ENCODE data around the gene B3GNT9.

B3GNT9 gene

DNA sequence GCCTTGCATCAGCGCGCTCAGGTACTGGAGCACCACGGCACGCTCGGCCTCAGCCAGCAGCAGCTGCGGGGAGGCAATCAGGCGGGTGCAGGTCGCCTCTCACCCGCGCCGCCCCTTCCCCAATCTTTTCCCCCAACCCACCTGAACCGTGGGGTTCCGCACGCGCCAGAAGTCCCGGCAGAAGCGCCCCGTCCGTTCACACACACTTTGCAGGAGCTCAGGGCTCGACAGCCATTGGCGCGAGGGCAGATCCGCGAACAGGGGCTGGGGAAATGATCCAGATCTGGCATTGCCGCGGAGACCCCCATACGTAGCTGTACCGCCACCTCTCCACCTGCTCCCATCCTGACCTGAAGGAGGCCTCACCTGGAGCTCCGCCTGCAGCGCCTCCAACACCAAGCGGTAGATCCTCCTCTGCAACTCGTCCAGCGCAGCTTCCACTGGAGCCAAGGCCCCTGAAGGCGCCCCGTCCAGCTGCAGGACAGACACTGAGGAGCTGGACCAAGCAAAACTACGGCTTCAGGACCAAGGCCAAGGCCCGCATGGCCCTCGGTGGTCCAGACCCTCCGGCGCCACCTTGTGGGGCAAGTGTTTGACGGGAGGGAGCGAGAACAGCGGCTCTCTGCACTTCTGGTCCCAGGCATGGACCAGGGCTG, 34.3 kb upstream of the B3GNT9 start:
- peak; percentile 87 for DNase-seq

DNA sequence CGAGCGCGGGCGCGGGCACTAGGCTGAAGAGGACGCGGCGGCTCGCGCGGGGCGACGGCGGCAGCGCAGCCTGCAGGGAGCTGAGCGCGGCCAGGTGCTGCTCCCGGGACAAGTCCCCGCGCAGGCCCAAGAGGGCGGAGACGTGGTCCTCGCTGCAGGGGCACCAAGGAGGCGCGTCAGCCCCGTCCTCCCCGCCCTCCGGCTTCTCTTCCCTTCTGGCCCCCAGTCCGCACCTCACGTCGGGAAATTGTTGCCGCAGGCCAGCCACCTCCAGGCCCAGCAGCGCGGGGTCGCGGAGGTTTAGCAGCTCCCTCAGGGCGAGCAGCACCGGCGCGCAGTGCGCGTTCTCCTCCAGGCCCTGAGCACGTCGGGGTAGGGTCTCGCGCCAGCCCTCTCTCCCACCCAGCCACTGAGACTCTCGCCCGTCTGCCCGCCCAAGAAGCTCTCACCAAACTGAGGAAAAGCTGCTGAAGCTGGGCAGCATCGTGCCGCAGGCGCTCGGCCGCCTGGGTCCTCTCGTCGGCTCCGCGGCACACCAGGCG, 33.7 kb upstream of the B3GNT9 start:
- no peak for DNase-seq

GRCh38 chr16:67183627-67184452, 33.0 kb upstream of the B3GNT9 start, which contains the start of gene MATCAP1:
MATCAP1 (minus strand) TSS chr16:67183963; CDS start chr16:67180610, 3,353 bp downstream.
- peak; percentile 90 for DNase-seq

GRCh38 chr16:67183284-67183626, 32.5 kb upstream of the B3GNT9 start:
- DNase-seq = no peak

DNA sequence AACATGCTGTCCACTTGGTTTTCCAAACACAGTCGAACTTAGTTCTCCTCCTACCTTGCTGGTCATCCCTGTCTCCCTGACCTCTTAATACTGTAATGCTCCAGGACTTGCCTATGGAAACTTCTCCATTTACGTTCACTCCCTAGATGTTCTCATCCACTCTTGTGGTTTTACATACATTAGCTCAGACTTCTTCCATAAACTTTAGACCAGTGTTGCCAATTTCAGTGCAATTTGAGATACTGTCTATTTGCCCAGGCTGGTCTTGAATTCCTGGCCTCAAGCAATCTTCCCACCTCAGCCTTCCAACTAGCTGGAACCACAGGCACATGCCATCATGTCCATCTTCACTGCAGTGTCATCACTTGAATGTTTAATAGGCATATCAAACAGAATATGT, 31.5 kb upstream of the B3GNT9 start:
- no peak for DNase-seq

- no peak for DNase-seq
Observed at GRCh38 chr16:67181346-67181745, 30.5 kb upstream of the B3GNT9 start.

DNA sequence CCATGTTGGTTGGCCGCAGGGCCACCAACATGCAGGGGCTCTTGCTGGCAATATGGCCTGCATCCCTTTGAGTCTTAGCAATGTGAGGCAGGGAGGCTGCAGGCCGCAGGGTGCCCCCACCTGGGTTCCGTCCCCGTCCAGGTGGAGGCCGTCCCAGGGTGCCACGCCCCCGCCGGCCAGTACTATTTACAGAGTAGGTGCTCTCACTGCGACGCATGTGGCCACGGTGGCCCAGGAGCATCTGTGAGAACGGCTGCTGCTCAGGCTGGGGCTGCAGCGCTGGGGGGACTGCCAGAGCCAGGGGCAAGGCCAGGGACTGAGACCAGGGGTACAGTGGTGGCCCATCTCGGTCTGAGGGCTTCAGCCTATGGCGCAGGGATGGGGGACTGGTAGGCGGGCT, 29.4 kb upstream of the B3GNT9 start:
- DNase-seq = no peak

GRCh38 chr16:67179421-67180080, 28.8 kb upstream of the B3GNT9 start:
- no peak for DNase-seq

DNA sequence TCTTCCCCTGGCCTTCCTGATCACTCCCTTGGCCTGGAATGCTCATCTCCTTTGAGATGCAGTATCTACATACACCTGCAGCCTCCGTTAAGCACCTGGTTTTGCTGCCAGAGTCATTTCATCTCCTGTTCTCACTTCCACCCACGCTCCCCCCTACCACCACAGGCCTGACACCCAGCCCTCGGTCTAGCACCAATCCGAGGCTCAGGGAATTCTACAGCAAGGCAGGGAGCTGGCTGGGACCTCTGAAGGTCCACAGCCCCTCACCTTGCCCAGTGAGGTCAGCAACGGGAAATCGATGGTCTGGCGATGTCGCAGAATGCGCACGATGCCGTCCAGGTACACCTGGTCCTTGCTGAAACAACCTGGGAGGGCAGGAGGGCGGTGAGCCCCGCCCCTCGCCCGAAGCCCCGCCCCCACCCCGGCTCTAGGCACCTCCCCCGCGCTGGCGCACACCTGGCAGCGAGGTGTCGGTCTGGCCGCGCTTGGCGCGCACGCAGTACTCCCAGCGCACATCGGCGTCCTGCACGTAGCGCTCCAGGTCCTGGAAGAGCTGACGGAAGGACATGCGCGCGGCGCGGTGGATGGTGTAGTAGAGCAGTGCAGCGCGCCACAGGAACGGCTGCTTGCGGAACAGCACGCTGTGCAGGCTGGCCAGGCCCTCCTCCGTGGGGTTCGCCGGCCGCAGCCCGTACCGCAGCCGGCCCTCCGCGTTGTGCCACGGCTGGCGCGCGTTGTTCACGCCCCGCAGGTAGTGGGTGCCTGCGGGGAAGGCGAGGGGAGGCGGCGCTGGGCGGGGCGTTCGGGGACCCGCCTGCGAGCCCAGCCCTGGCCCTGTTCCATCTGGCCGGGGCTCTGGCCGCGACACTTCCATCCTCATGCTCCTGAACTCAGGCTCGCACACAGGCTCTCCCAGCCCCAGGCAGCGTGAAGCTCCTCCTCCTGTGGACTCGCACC, 27.2 kb upstream of the B3GNT9 start:
- peak; percentile 70 for DNase-seq

DNA sequence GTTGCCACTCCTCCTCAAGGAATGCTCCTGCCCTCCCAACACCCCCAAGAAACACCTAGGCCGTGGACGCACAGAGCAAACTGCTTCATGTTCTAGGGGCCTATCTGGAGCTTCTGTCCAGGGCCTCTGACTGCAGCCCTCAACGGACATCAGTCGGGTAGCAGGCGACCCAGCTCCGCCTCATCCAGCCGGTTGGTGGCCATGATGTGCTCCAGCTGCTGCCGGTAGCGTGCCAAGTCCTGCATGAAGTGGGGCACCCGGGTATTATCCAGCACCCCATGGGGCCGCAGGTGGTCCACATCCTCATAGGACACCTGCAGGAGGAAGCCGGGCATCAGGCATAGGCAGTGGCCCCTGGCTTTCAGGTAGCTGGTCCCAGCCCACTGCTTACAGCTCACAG, 25.9 kb upstream of the B3GNT9 start:
- DNase-seq = no peak

DNA sequence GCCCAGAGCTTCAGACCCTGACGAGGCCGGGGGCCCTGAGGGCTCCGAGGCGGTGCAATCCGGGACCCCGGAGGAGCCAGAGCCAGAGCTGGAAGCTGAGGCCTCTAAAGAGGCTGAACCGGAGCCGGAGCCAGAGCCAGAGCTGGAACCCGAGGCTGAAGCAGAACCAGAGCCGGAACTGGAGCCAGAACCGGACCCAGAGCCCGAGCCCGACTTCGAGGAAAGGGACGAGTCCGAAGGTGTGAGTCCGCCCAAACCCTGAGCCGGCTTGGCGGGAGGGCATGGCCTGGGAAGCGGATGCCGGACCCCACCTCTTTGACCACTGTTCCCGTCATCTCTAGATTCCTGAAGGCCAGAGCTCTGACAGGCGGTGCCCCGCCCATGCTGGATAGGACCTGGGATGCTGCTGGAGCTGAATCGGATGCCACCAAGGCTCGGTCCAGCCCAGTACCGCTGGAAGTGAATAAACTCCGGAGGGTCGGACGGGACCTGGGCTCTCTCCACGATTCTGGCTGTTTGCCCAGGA, 24.0 kb upstream of the B3GNT9 start:
- DNase-seq = no peak

DNA sequence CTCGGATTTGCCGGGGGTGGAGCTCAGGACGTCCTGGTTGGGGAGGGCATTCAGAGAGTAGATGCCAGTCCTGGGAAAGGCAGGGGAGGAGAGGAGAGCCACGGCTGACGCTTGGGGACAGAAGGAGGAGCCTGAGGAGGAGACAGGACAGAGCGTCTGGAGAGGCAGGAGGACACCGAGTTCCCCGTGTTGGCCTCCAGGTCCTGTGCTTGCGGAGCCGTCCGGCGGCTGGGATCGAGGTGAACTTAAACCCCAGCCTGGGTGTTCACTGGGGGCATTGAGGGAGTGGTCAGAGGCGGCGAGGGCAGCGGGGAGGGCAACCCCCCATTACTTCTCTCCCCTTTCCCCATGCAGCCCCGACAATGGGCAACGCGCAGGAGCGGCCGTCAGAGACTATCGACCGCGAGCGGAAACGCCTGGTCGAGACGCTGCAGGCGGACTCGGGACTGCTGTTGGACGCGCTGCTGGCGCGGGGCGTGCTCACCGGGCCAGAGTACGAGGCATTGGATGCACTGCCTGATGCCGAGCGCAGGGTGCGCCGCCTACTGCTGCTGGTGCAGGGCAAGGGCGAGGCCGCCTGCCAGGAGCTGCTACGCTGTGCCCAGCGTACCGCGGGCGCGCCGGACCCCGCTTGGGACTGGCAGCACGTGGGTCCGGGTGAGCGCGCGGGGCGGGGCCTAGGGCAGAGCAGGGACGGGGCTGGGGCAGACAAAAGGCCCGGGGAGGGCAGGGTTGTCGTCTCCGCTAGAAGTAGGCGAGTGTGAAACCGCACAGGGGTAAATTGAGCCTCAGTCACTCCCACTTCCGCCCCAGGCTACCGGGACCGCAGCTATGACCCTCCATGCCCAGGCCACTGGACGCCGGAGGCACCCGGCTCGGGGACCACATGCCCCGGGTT, 23.3 kb upstream of the B3GNT9 start:
- DNase-seq = peak; percentile 72

GRCh38 chr16:67173323-67173722, 22.5 kb upstream of the B3GNT9 start:
- no peak for DNase-seq

- no peak for DNase-seq
Observed at GRCh38 chr16:67170949-67171649, 20.3 kb upstream of the B3GNT9 start.

DNA sequence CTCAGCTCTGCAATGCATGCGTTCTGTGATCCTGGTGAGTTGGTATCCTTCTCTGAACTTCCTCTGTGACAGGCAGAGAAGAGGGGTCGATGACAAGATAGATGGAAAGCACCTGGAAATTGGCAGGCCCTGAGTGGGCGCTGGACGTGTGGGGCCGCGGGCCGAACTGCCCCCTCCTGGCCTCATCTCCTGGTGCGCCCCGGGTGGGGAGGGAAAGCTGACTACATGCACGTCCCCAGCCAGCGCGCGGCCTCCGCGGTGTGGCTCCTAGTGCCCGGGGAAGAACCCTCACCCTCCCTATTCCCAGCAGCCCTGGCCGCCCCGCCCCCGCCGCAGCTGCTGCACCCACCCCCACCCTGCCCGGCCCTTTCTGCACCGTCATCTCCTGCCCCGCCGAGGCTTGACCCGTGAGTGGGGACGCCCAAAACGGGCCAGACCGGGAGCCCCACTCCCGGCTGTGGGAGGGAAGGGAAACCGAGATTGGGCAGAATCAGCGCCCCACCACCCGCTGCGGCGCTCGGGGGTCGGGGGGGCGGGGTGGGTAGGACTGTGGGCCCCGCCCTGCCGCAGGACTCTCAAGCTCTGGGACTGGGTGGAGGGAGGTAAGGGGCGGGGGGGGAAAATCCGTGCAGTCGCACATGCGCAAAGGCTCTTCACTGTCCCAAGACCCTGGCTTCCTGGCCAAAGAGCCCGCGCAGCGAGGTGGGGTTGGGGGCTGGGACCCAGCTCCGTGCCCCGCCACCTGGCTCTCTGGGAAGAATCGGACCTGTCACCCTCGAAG, 19.6 kb upstream of the B3GNT9 start, which contains the start of gene NOL3:
TSS of gene NOL3 (plus strand) at position 371 of the 781 bp plus-strand sequence.
- no peak for DNase-seq

DNA sequence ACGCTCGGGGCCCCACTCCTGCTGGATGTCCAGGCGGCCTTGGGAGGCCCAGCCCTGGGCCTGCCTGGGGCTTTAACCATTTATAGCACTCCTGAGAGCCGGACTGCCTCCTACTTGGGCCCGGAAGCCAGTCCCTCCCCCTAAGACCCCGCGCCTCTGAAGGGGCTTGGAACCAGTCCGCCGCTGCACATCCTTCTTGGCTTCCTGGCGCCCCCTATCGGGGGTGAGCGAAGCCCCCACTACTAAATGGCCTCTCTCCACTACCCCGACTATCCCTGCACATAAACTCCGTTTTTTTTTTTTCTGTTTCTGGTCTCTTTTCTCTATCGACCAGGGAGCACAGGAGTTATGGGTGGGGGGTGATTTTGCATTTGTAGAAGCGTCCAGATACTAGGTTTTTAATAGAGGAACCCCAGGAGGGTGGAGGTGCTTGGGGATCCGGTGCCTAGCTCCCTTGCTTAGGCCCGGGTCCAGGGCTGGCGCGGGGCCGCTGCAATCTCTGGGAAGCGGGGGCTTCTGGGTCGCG, 18.9 kb upstream of the B3GNT9 start:
- DNase-seq = no peak

DNA sequence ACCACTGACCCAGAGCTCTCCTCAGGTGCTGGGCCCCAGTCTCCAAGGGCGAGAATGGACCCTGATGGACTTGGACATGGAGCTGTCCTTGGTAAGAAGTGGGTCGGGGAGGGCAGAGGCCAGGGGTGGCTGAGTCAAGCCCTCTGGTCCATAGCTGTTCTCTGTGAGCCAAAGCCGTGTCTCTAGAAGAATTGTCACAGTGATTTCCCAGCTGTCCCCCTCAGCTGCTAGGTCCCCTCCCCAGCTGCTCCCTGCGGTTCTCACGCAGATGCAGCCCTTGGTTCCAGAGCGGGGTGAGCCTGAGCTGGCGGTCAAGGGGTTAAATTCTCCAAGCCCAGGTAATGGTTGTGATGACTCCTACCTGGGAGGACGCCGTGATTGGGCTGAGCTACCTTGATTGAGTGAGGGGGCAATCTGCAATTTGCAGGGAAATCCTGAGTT, 18.2 kb upstream of the B3GNT9 start:
- DNase-seq = no peak

- DNase-seq = no peak
Observed at GRCh38 chr16:67167588-67167987, 16.8 kb upstream of the B3GNT9 start.

GRCh38 chr16:67166598-67167168, 15.9 kb upstream of the B3GNT9 start:
- DNase-seq = no peak

Data from activated T-cell treated with anti-CD3 and anti-CD28 coated beads, Interleukin-2, amount 50 U/mL, for 1 hour (primary cell).